BLaER1 (cell line): ENCODE results near the gene GFM2.
"Not testable (repeated sequence)": the region's sequence is repeated elsewhere in the genome, so short reads cannot be mapped to it uniquely, and the experiment has no call there.

Experiments
- H3K27ac ChIP-seq: shearing (Covaris generic); formaldehyde crosslinking; 2 replicates; pipeline ENCODE4 v1.8.1; 2022
- H3K27me3 ChIP-seq: shearing (Covaris generic); formaldehyde crosslinking; 2 replicates; pipeline ENCODE4 v1.8.1; 2022
- H3K36me3 ChIP-seq: shearing (Covaris generic); formaldehyde crosslinking; 2 replicates; pipeline ENCODE4 v1.8.1; 2022
- H3K4me1 ChIP-seq: shearing (Covaris generic); formaldehyde crosslinking; 2 replicates; pipeline ENCODE4 v1.8.1; 2022
- H3K4me2 ChIP-seq: shearing (Covaris generic); formaldehyde crosslinking; 2 replicates; pipeline ENCODE4 v1.8.1; 2022
- H3K4me3 ChIP-seq: shearing (Covaris generic); formaldehyde crosslinking; 2 replicates; pipeline ENCODE4 v1.8.1; 2022
- H3K9ac ChIP-seq: shearing (Covaris generic); formaldehyde crosslinking; 2 replicates; pipeline ENCODE4 v1.8.1; 2022
- H3K9me3 ChIP-seq: shearing (Covaris generic); formaldehyde crosslinking; 2 replicates; pipeline ENCODE4 v1.8.1; 2022
- H4K20me1 ChIP-seq: shearing (Covaris generic); formaldehyde crosslinking; 2 replicates; pipeline ENCODE4 v1.8.1; 2022
- Cebpa-rat ChIP-seq: shearing (Covaris generic); IDR thresholded peaks from 2 replicates; pipeline ENCODE4 v1.8.1; 2022

Gene GFM2

GRCh38 chr5:74725331-74725730 is 41.6 kb downstream of the GFM2 start:
- no peak overlapping the region for H3K4me3 ChIP-seq
- no peak overlapping the region for H3K4me2 ChIP-seq
- H3K4me1 ChIP-seq, result no peaks in the 10 kb centered on the region
- no peak overlapping the region for H3K9ac ChIP-seq
- H4K20me1 ChIP-seq, result no peaks in the 10 kb centered on the region
- H3K27me3 ChIP-seq, result no peaks in the 10 kb centered on the region
- no peaks in the 10 kb centered on the region for H3K9me3 ChIP-seq
- no peak overlapping the region for H3K27ac ChIP-seq
- TF ChIP-seq Cebpa-rat, result no peak
- H3K36me3 ChIP-seq, result peaks cover 81% of the 10 kb centered on the region

- no peak overlapping the region for H3K4me3 ChIP-seq
- H3K9ac ChIP-seq, result no peak overlapping the region
- peaks cover 85% of the 10 kb centered on the region for H3K36me3 ChIP-seq
- H4K20me1 ChIP-seq, result no peaks in the 10 kb centered on the region
- TF ChIP-seq Cebpa-rat, result no peak
- no peaks in the 10 kb centered on the region for H3K4me1 ChIP-seq
- H3K4me2 ChIP-seq, result no peak overlapping the region
- H3K27ac ChIP-seq, result no peak overlapping the region
- no peaks in the 10 kb centered on the region for H3K27me3 ChIP-seq
- H3K9me3 ChIP-seq, result no peaks in the 10 kb centered on the region
These were observed 44.6 kb downstream of the GFM2 start for GRCh38 chr5:74722271-74722670.

GRCh38 chr5:74717596-74717995 is 49.3 kb downstream of the GFM2 start:
- Histone ChIP-seq H3K4me2 (no peak overlapping the region), H3K27ac (no peak overlapping the region), H3K27me3 (no peaks in the 10 kb centered on the region), H3K4me1 (no peaks in the 10 kb centered on the region), H3K36me3 (peaks cover 80% of the 10 kb centered on the region), H3K9ac (no peak overlapping the region), H3K9me3 (no peaks in the 10 kb centered on the region), H3K4me3 (no peak overlapping the region), H4K20me1 (no peaks in the 10 kb centered on the region)
- no peak for TF ChIP-seq Cebpa-rat

- Histone ChIP-seq H3K27ac (no peak overlapping the region), H3K36me3 (peaks cover 80% of the 10 kb centered on the region), H4K20me1 (no peaks in the 10 kb centered on the region), H3K9ac (no peak overlapping the region), H3K4me2 (no peak overlapping the region), H3K27me3 (no peaks in the 10 kb centered on the region), H3K9me3 (no peaks in the 10 kb centered on the region), H3K4me3 (no peak overlapping the region), H3K4me1 (no peaks in the 10 kb centered on the region)
- no peak for TF ChIP-seq Cebpa-rat
These were observed 73.7 kb downstream of the GFM2 start for GRCh38 chr5:74693191-74693590.

- peaks cover 35% of the 10 kb centered on the region for H3K36me3 ChIP-seq
- H3K27ac ChIP-seq, result no peak overlapping the region
- H3K4me3 ChIP-seq, result no peak overlapping the region
- no peak for TF ChIP-seq Cebpa-rat
- H3K9me3 ChIP-seq, result no peaks in the 10 kb centered on the region
- H3K27me3 ChIP-seq, result no peaks in the 10 kb centered on the region
- no peak overlapping the region for H3K9ac ChIP-seq
- peaks cover 15% of the 10 kb centered on the region for H4K20me1 ChIP-seq
- H3K4me2 ChIP-seq, result peak overlapping the region; percentile 96
- peaks cover 46% of the 10 kb centered on the region for H3K4me1 ChIP-seq
These were observed 79.8 kb downstream of the GFM2 start for GRCh38 chr5:74686962-74687751.

- Histone ChIP-seq H3K4me1 (peaks cover 52% of the 10 kb centered on the region), H3K36me3 (peaks cover 24% of the 10 kb centered on the region), H3K9me3 (no peaks in the 10 kb centered on the region), H3K27me3 (no peaks in the 10 kb centered on the region), H3K4me2 (peak overlapping the region; percentile 96), H3K9ac (peak overlapping the region; percentile 89), H4K20me1 (peaks cover 15% of the 10 kb centered on the region), H3K4me3 (peak overlapping the region; percentile 94), H3K27ac (peak overlapping the region; percentile 90)
- TF ChIP-seq Cebpa-rat, result no peak
These were observed 80.8 kb downstream of the GFM2 start for GRCh38 chr5:74685979-74686631.

GRCh38 chr5:74684900-74685851 is 81.7 kb downstream of the GFM2 start, which contains the start of gene HEXB:
TSS of gene HEXB (plus strand) at chr5:74685233. CDS start at chr5:74685261, 28 bp downstream.
- Histone ChIP-seq H3K9me3 (no peaks in the 10 kb centered on the region), H3K4me3 (peak within 1 kb of the TSS; percentile 94), H3K36me3 (peaks cover 15% of the 10 kb centered on the region), H3K27me3 (no peaks in the 10 kb centered on the region), H3K4me2 (peak within 1 kb of the TSS; percentile 96), H3K9ac (peak within 1 kb of the TSS; percentile 89), H4K20me1 (peaks cover 15% of the 10 kb centered on the region), H3K4me1 (peaks cover 61% of the 10 kb centered on the region), H3K27ac (peak within 1 kb of the TSS; percentile 90)
- TF ChIP-seq Cebpa-rat, result no peak

GRCh38 chr5:74679966-74680365 is 87.0 kb downstream of the GFM2 start:
- H3K9ac ChIP-seq, result no peak overlapping the region
- no peaks in the 10 kb centered on the region for H3K27me3 ChIP-seq
- H3K4me3 ChIP-seq, result no peak overlapping the region
- no peaks in the 10 kb centered on the region for H3K9me3 ChIP-seq
- peak overlapping the region; percentile 74; the same call in 1 of the 2 replicates for H3K4me2 ChIP-seq
- H3K4me1 ChIP-seq, result peaks cover 51% of the 10 kb centered on the region
- H4K20me1 ChIP-seq, result no peaks in the 10 kb centered on the region
- TF ChIP-seq Cebpa-rat, result no peak
- H3K36me3 ChIP-seq, result no peaks in the 10 kb centered on the region
- H3K27ac ChIP-seq, result no peak overlapping the region

- not testable (repeated sequence) for H3K4me2 ChIP-seq, H3K27me3 ChIP-seq, H3K9ac ChIP-seq, H3K9me3 ChIP-seq, H4K20me1 ChIP-seq, H3K4me3 ChIP-seq, H3K27ac ChIP-seq, H3K36me3 ChIP-seq
- peaks cover 45% of the 10 kb centered on the region for H3K4me1 ChIP-seq
These were observed 87.6 kb downstream of the GFM2 start for GRCh38 chr5:74679300-74679699.

- not testable (repeated sequence) for H3K36me3 ChIP-seq, H3K4me3 ChIP-seq, H4K20me1 ChIP-seq, H3K9me3 ChIP-seq, H3K4me2 ChIP-seq, H3K9ac ChIP-seq, H3K27ac ChIP-seq, H3K27me3 ChIP-seq
- peaks cover 39% of the 10 kb centered on the region for H3K4me1 ChIP-seq
These were observed 88.8 kb downstream of the GFM2 start for GRCh38 chr5:74678123-74678522.

- not testable (repeated sequence) for H3K36me3 ChIP-seq, H4K20me1 ChIP-seq, H3K27ac ChIP-seq, H3K4me2 ChIP-seq, H3K4me3 ChIP-seq, H3K9ac ChIP-seq, H3K27me3 ChIP-seq, H3K9me3 ChIP-seq
- peaks cover 29% of the 10 kb centered on the region for H3K4me1 ChIP-seq
These were observed 90.5 kb downstream of the GFM2 start for GRCh38 chr5:74676466-74676865.
